ENCODE measurements around the gene KAT6B.
A peak's percentile ranks its signal among the peaks of the same experiment; 100 is the strongest.
"Not testable (repeated sequence)": the region's sequence is repeated elsewhere in the genome, so short reads cannot be mapped to it uniquely, and the experiment has no call there.

Gene KAT6B

DNA sequence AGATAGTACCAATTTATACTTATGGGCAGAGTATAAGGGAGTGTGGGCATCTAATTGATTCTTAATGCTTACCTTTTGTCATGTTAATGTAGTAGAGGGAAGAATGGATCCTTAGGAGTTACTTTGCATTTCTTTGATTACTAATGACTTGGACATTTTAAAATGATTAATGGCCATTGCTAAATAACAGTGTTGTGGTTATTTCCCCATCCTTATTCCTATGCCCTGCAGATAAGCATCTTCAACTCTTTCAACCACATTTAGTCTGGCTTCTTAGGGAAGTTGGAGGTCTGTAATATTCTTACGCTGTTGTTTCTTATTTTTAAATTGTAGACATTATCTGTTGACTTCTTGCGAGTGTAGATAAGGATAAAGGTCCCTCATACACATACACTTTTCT lies 37.2 kb downstream of the KAT6B start:
- no peak for DNase-seq

DNA sequence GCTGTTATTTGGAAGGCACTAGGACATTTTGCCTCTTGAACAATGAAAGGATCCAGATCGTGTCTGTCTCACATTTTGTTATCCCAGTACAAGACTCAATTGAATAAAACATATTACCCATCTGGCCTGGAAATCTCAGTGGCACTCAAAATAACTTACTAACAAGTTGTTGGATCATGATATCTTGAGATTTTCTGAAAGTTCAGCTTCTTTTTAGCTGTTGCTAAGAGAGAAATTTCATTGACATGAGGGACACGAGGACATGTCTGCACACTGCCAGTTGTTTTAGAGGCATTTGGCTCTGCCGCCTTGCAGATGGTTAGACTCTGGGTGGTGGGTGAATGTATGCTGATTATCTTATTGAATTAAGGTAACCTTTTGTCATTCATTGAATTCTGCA lies 41.0 kb downstream of the KAT6B start:
- no peak for DNase-seq

DNA sequence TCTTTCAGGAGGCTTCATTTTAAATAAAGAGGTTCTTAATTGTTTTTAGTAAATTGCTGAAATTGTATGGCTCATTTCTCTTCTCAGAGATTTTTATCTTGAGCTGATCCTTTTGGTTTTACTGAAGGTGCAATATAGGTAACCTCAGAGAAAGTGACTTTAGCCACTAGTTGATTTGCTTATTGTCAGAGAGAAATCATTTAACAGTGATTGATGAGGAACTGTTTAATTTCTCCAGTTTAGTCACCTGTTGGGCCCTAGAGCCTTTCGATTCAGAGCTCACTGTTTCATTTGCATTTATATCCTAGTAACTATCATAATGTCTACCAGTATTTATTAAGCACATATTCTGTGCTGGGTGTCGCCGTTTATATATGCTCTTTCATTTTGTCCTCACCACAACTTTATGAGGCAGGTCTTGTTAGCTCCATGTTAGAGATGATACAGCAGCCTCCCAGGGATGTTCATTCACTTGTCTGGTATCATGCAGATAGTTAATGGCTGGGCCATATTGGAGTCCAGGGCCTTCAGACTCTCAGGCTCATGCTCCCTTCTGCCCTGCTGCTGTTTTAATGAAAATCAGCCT lies 42.1 kb downstream of the KAT6B start:
- no peak for DNase-seq

DNA sequence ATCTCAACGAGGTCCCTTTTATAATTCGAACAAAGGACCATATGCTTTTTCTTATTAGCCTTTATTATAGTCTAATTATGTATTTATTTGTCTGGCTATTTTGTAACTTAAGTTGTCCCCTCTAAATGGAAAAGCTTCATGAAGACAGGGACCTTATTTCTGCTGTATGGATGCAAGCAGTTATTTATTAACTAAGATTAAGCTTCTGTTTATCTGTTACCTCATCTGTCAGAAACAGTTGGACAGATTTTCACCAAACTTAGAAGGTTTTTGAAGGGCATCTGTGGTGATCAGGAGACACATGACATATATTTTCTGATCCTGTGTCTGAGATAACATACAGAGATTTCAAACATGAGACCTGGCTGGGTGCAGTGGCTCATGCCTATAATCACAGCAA lies 43.2 kb downstream of the KAT6B start:
- no peak for DNase-seq

DNA sequence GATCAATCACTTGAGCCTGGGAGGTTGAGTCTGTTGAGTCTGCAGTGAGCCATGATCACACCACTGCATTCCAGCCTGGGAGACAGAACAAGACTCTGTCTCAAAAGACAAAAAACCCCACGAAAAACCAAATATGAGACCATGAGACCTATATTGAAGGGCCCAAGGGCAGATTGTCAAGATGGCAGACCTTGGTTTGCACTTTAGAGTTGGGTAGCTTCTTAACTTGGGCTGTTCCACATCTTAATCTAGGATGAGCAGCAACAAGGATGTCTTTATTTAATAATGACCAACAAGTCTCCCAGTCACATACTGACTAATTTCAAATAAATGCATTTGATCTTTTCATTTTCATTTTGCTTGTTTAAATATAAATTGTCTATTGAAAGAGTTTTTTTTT lies 43.8 kb downstream of the KAT6B start:
- DNase-seq = no peak

DNA sequence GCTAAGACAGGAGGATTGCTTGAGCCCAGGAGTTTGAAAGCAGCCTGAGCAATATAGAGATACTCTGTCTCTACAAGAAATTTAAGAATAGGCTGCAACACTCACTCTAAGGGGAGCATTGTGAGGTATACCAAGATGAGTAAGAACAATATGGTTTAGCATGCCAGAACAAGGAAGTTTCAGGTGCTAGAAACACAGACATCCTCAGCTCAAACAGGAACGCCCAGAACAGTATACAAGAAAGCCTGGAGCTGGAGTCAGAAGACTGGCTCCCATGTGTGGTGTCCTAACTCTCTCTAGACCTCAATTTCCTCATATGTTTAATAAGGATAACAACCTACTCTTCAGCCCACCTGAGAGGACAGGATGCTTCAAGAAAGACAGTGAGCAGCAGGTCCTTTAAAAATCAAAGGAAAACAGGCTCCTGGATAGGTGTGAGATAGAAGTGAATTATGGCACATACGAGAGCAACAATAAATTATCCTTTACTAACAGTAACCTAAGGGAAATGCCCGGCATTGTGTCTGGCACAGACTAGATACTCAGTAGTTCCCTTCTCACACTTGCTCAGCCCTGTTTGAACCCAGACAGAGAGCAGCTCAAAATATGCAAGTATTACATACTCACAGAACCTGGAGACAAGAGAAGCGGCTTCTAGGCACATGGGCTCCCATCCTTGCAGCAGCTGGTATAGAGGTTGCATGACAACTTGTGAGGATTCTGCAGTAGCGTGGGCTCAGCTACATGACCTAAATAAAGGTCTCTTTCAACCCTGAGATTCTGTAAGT lies 45.4 kb downstream of the KAT6B start:
- no peak for DNase-seq

DNA sequence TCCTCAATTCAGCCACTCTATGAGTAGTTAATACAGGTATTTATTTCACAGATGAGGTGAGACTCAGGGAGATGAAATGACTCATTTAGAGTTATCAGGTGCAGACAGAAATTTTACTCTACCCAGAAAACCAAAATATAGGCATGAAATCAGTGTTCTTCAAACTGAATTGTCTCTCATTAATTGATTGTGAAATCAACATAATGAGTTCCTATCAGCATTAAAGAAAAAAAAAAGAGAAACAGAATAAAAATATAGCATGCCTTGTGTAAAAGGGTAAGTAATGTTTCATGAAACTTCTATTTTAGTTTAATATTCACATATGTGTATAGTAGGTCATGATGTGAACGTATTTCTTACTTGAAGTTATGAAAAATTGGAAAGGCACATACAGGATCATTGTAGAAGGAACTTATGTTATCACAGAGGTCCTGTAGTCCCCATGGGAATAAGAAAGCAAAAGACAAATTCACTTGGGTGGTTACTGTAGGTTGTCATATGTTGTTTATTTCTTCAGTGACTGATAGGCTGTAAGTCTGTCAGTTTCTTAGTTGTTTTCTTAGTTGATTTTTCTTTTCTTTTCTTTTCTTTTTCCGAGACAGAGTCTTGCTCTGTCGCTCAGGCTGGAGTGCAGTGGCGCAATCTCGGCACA lies 47.5 kb downstream of the KAT6B start:
- DNase-seq = no peak

DNA sequence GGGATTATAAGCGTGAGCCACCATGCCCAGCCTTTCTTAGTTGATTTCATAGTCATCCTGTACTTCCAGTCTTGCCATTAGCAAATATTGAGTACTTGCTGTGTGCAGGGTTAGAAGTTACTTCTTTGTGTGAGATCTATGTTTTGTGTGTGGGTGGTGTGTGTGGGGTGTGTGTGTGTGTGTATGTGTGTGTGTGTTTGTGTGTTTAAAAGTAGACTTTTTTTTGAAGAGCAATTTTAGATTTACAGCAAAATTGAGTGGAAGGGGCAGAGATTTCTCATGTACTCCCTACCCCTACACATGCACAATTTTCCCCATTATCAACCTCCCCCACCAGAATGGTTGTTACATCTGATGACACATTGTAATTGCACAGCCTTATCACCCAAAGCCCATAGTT lies 48.2 kb downstream of the KAT6B start:
- DNase-seq = no peak

DNA sequence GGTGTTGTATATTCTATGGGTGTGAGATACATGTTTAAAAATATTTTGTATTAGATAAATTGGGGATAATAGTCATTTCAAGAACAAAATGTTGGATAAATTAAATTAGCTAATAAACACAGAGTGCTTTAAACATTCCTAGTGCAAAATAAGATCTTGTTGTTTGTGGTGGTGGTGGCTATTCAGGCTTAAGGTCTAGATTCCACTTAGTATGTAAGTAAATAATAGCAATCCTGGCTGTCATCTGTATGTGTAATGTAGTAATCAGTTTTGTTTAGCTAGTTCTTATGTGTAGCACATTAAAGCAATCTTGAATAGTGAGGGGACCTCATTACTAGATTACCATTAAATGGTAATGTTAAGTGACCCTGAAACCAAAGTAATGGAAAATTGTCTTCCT lies 48.7 kb downstream of the KAT6B start:
- DNase-seq = no peak

DNA sequence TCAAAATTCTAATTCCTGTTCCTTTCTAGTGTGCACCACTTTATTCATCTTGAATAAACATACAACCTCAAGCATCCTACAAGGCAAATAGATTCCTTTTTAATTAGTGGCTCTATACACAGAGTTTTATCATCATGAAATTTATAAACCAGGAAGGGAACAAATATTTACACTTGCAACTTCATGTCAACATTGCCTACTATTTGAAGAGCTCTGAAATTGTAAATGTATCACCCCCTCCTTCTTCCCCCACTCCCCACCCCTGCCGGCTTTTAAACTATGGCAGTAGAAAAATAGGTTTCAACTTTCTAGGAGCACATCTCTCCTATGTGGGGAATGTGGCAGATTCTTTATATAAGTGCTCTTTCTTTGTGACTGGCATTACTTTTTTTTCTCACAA lies 49.6 kb downstream of the KAT6B start:
- DNase-seq = peak; percentile 63

DNA sequence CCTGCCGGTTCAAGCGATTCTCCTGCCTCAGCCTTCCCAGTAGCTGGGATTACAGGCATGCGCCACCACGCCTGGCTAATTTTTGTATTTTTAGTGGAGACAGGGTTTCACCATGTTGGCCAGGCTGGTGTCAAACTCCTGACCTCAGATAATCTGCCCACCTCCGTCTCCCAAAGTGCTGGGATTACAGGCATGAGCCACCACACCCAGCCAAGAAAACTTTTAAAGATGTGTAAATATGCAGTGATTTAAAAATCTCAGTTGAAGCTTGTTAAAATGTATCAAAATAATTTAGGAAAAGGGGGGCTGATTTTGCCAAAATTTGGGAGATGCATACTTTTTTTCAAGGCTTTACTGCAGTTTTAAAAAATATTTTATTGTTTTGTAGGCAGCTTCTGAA lies 50.7 kb downstream of the KAT6B start:
- DNase-seq = not testable (repeated sequence)

DNA sequence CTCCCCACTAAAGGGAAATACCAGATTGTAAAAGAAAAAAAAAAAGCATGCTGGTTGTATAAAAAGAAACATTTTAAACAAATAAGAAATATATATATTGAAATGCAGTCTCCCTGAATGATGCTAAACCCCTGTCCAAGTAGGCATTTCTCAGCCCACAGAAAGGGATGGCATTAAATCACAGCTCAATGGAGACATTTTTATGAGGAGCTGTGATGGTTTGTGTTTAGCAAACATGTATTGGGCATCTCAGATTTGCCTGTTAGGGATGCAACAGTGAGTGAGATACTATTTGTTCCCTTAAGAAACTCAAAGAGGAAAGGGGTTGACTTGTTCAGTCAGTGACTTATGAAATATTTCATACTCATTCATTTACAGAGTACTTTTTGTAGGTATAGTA lies 51.5 kb downstream of the KAT6B start:
- DNase-seq = no peak

DNA sequence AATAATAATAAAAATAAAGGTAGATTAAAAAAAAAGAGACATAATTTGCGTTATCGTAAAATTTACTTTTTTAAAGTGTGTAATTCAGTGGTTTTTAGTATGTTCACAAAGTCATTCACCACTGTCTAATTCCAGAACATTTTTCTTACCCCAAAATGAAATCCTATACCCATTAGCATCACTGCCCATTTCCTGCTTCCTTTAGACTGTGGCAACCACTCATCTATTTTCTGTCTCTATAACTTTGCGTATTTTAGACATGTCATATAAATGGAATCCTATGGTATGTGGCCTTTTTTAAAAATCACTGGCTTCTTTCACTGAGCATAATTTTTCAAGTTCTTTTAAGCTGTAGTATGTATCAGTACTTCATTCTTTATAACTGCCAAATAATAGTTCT lies 53.6 kb downstream of the KAT6B start:
- DNase-seq = no peak

DNA sequence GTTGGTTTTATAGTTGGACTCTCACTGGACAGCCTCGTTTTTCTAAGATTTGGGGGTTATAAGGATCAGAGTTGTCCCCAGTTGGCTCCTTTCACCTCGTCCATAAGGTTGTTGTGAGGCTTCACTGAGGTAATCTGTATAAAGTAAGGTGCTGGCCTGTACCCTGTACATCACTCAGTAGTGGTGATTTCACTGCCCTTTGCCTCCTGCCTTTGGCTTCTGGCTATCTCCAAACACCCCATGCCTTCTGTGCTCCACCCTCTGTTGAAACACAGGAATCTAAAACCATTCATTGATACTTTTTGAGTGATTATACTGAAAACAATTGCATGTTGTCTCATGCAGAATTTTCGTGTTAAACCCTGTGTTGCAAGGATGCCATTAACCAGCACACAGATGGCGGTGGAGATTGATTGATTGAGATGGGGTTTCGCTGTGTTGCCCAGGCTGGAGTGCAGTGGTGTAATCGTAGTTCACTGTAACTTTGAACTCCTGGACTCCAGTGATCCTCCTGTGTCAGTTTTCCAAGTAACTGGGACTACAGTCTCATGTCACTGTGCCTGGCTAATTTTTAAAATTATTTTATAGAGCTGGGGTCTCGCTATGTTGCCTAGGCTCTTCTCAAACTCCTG lies 55.0 kb downstream of the KAT6B start:
- no peak for DNase-seq

DNA sequence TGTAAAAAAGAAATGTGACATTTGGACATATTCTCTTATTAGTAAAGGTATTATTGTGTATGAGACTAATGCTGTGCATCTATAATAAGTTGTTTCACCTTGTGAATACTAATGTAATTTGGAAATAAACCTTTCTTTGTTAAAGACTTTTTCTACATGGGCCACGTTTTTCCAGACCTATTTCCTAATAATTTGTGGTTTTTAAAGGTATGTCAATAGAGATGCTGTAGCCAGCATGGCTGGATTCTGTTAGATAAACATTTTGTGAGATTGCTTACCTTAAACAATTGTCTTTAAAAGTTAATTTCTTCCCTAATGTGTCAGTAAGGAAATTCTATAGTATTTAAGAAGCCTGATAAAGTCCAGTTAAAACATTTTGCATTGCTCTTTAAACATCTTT lies 56.0 kb downstream of the KAT6B start:
- DNase-seq = no peak

DNA sequence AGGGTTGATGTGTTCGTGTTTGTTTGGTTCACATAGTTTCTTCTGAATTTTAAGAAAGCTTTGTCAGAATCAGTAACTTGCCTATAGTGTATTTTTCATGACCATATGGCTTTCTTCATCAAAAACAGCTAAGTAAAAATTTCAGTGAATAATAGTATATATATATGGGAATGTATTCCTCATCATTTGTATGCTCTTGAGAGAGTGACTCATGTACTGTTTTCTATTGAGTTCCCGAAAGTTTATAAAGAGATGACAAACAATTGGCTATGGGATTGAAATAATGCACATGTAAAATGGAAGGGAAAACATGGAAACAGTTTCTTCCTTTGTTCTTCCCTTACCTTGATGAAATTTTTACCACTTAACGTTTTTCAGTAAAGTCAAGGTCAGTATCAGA lies 56.4 kb downstream of the KAT6B start:
- DNase-seq = no peak

DNA sequence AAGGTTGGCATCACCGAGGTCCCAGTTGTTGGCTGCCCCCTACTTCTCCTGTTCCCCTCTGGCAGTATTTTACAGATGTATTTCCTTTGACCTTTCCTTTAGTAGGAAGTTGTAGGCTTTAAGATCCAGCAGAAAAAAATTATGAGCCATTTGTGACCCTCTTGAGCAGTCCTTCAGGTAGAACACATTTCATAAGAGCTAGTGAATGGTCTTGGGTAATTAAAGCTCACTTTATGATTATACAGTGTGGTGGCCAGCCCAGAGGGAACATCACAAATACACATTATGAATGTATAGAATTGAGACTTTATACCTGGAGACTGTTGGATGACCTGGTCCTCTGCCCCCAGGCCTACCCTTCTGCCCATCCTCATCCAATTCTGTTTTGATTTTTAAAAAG lies 57.0 kb downstream of the KAT6B start:
- no peak for DNase-seq

DNA sequence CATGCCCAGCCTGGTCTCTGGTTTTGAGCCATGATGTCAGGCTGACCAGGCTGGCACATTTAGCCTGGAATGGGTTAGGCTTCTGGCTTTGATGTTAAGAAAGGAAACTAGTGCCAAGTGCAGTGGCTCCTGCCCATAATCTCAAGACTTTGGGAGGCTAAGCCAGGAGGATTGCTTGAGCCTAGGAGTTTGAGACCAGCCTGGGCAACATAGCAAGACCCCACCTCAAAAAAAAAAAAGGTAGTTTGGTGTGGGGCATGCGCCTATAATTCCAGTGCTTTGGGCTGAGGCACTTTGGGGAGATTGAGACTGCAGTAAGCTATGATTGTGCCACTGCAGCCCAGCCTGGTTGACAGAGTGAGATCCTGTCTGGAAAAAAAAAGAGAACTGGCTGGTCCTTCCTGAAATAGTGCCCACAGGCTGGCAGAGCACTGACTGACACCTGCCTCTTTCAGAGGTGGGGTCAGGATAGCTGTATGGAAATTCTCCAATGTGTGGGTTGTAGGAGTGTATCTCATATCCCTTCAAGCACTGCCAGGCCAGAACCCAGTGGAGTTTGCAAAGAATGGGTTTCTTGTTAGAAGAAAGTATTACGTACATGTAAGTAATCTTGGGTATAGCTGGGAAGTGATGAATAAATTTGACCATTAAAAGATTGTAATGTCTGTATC lies 61.3 kb downstream of the KAT6B start:
- DNase-seq = no peak

DNA sequence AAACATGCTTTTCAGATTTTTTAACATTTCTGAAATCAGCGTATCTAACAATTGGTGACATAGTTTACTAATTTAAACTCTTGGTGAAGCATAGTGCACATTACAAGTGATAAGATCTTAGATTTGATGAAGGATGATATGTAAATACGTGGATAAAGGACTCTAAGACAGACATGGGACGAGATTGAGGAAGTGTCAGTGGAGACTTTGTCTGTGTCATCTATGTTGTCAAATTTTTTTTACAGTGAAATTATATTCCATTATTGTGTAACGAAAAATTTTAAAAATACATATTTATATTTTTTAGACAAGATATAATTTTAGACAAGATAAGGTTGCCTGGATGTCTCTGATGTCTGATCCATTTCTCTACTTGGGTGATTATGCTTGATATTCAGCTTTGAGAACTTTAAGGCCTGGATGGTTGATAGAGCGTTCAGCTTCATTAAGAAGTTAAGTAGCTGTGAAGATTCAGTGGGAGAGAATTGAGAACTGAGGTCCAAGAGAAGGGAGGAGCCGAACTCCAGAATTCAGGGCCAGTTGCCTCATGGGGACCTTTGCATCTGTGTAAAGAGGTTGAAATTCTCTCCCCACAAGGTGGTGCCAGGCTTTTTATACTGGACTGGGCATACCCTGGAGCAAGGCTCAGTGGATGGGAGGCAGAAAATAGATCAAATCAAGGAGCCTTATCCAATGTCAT lies 62.7 kb downstream of the KAT6B start:
- no peak for DNase-seq

DNA sequence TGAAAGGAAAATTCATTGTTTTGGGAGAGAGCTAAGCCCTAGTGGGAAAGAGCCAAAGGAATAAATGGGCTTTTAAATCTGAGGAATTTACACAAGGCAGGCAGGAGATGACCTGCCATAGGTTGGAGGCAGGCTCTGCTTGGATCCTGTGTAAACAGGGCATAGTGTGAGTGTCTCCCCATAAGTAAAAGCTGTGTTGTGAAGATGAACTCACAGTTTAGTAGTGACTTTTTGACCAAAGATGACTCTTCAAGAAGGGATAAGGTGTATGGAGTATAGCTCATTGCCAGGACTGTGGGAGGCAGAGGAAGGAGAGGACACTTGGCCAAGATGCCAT lies 63.2 kb downstream of the KAT6B start:
- DNase-seq = no peak

DNA sequence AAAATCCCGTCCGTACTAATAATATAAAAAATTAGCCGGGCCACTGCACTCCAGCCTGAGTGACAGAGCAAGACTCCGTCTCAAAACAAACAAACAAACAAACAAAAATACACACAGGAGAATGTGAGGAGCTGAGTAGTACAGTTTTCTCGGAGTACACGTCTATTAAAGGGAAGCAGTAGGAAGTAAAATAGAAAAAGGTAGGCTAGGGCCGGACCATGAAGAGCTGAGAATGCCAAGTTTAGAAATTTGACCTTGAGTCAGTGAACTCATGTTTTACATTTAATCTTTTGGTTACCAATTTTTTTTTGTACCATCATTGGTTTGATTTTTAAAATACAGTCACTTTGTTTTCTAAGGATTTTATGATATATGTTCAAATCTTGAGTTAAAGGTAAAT lies 64.1 kb downstream of the KAT6B start:
- DNase-seq = no peak

DNA sequence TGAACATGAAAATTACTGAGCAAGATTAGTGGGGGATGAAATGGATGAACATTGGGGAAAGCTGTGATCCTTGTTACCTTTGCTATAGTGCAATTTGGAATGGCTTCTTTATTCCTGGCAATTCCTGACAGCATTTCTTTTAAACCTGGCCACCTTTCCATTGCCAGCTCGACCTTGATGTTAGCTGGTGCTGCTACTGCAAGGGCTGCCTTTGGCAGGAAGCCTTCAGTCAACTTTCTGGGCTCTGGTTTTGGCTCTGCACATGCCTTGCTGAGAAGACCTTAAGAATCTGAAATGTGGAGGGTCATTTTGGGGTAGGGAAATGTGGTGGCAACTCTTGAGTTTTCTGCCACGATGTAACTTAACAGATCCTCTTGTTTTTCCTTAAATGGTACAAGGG lies 64.7 kb downstream of the KAT6B start:
- no peak for DNase-seq

DNA sequence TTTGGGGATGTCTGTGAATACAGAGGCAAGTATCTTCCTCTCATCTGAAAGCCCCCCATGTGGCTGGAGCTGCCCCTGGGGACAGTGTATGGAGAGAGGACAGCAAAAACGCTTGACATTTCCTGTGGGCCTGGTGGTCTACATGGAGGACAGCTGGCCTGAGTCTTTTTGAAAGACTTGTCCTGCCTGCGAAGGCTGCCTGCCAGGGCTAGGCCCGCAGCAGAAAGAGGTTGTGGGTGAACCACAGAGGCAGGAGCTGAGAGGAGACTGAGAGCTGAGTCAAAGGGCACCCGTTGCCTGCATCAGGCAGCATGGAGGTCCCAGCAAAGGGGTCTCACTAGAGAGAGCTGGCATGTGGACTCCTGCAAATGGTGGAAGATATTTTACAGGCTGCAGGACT lies 66.4 kb downstream of the KAT6B start:
- no peak for DNase-seq
